Prostate gland (tissue), 2 donors: ENCODE results near the gene SARM1.

Experiments used
- POLR2A ChIP-seq: fragments of 450-650 bp; IDR thresholded peaks from one replicate; pipeline ENCODE4 v1.6.1; 2016; ENCODE audit warnings: antibody characterized with exemption, mild to moderate bottlenecking
- TF ChIP-seq, protein P1 (sequence below), 4 experiments: fragments of 200-600 bp in 2 of 4; fragments of 450-650 bp in 2 of 4; sonication (generic) in 2 of 4; IDR thresholded peaks; 1 replicate in 3 of 4; 2 replicates in 1 of 4; pipeline ENCODE4 v1.5.1; 2016 to 2019; ENCODE audit warnings: antibody characterized with exemption in 4 of 4, mild to moderate bottlenecking in 2 of 4, moderate library complexity in 2 of 4

DNA sequence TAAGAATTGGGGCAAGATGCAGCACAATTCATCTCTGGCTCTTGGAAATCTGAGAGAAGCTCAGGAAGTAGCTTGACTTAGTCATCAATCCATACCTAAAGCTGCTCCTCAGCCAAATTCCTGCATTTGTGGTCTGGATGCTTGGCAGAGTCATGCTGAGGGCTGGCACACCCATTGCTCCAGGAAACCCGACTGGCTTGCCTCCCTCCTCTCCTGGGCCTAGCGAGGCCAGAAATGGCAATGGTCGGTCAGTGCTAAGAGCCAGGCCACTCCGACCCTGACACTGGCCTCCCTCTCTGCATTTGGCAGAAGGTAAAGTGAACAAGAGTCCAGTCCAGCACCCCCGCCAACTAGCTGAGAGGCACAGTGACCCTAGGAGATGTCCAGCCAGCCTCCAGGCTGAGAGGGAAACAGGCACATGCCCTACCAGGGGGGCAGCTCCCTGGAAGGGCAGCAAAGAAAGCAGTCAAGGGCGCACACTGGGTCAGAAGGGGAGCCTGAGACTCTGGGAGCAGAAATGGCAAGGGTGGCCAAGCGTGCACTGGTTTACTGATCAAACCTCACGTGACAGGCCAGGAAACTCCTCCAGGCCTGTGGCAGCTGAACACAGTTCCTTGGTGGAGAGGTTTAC is 24.1 kb upstream of the SARM1 start:
- no peak for TF ChIP-seq POLR2A
- TF ChIP-seq, protein P1, sequence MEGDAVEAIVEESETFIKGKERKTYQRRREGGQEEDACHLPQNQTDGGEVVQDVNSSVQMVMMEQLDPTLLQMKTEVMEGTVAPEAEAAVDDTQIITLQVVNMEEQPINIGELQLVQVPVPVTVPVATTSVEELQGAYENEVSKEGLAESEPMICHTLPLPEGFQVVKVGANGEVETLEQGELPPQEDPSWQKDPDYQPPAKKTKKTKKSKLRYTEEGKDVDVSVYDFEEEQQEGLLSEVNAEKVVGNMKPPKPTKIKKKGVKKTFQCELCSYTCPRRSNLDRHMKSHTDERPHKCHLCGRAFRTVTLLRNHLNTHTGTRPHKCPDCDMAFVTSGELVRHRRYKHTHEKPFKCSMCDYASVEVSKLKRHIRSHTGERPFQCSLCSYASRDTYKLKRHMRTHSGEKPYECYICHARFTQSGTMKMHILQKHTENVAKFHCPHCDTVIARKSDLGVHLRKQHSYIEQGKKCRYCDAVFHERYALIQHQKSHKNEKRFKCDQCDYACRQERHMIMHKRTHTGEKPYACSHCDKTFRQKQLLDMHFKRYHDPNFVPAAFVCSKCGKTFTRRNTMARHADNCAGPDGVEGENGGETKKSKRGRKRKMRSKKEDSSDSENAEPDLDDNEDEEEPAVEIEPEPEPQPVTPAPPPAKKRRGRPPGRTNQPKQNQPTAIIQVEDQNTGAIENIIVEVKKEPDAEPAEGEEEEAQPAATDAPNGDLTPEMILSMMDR (IDR thresholded peaks at IDR 0.05) = no peak
